ENCODE results near the gene AIFM3.

AIFM3 gene

DNA sequence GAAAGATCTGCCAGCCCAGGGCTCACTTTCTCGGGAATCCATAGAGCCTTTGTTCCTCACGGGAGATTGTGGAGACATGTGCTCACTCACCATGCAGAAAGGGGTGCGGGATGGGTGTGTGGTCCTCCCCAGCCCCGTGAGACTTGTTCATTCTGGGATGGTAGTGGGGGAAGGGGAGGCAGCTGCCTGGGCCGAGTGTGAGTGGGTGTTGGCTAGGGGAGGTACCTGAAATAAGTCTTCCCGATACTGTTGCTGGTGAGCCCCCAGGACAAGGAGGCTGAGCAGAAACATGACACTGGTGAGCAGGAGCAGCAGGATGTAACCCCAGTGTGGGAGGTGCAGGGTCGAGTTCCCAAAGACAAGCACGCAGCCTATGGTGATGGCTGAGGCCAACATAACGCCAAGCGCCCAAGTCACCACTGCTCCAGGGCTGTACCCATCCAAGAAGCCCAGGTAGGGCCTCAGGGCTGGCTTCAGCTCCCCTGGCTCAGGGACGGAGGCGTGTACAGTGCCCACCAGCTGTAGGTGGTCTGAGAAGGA, 62.5 kb downstream of the AIFM3 start:
- FAIRE-seq, result no peak

DNA sequence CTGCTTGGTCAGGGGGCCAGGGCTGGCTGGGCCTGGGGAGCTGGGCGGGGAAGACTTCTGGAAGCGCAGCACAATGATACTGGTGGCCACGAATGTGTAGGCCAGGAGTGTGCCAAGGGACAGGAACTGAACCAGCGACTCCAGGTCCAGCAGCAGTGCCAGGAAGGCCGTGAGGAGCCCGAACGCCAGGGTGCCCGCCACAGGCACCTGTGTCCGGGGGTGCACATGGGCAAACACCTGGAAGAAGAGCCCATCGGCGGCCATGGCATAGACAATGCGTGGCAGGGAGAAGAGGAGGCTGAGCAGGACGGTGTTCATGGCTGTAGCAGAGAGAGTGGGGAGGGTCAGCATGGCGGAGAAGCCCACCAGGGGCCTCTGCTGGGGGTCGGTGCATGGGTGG, 63.0 kb downstream of the AIFM3 start:
- FAIRE-seq, result no peak
